Adrenal gland (tissue), 12 donors: ENCODE measurements around the gene SAMD11. TPM values are rescaled to one million over a fixed set of nuclear protein-coding genes. Genes with fewer than 3 reads are reported as not detected.

Experiments used
- DNase-seq, 7 donors: peaks; one replicate each; pipeline ENCODE4 v3.0.0-alpha.2; 2019 to 2020
- H3K27ac ChIP-seq, 5 donors: fragments of 200-600 bp; sonication (generic) in 4 of 5; 1 replicate in 3 of 5; 2 replicates in 2 of 5; pipeline versions ENCODE4 v1.5.1 to v1.8.0; 2016 to 2020; ENCODE audit warnings: mild to moderate bottlenecking in 1 of 5
- H3K27me3 ChIP-seq: fragments of 200-600 bp; 2 replicates; pipeline ENCODE4 v1.8.0; 2021
- H3K36me3 ChIP-seq, 2 donors: fragments of 200-600 bp; replicated peaks in 1 of 2; 1 replicate in 1 of 2; 2 replicates in 1 of 2; pipeline versions ENCODE4 v1.5.1 to v1.8.0; 2018 to 2022
- H3K4me1 ChIP-seq, 2 donors: fragments of 200-600 bp; replicated peaks in 1 of 2; 1 replicate in 1 of 2; 2 replicates in 1 of 2; pipeline versions ENCODE4 v1.5.1 to v1.8.0; 2018 to 2021
- H3K4me3 ChIP-seq, 4 donors: fragments of 200-600 bp; sonication (generic) in 3 of 4; one replicate each; pipeline ENCODE4 v1.5.1; 2016 to 2018
- H3K9me3 ChIP-seq, 3 donors: fragments of 200-600 bp; sonication (generic) in 1 of 3; replicated peaks in 1 of 3; 1 replicate in 2 of 3; 2 replicates in 1 of 3; pipeline versions ENCODE4 v1.5.1 to v1.8.0; 2016 to 2021
- CTCF ChIP-seq, 6 experiments: fragments of 450-650 bp in 4 of 6; fragments of 200-600 bp in 2 of 6; sonication (generic) in 1 of 6; IDR thresholded peaks; 1 replicate in 5 of 6; 2 replicates in 1 of 6; pipeline versions ENCODE4 v1.5.1 to v1.8.0; 2016 to 2021; ENCODE audit warnings: antibody characterized with exemption in 6 of 6, mild to moderate bottlenecking in 2 of 6, moderate library complexity in 1 of 6
- POLR2A ChIP-seq, 2 donors: fragments of 450-650 bp; IDR thresholded peaks; one replicate each; pipeline ENCODE4 v1.6.1; 2017; ENCODE audit warnings: antibody characterized with exemption in 2 of 2, mild to moderate bottlenecking in 2 of 2, moderate library complexity in 1 of 2
- WGBS, 4 donors: extraction: QIAGEN DNeasy Blood & Tissue Kit in 2 of 4; methylation state at CpG; one replicate each; pipeline versions ENCODE4 v1.1.5 to v1.1.7; 2013 to 2017; 5-methylcytosine and 5-hydroxymethylcytosine counted together
- intact Hi-C, 2 donors: fragments of 100-400 bp; cut with DNase I; formaldehyde crosslinking; loops; one replicate each; pipeline versions ENCODE4 v1.14.1 to v1.15.0; 2022 to 2023
- polyA plus RNA-seq, 3 donors: library from polyadenylated mRNA; stranded (reverse); fragments of 200-250 nt in 2 of 3; fragments of 350-450 nt in 1 of 3; fragmentation: Illumina TruSeq in 1 of 3; extraction: RNeasy Lipid Tissue Mini Kit (QIAGEN cat#74804) in 1 of 3; gene quantifications; one replicate each; pipeline ENCODE4 v1.2.3, GENCODE V29; 2013 to 2014
- total RNA-seq, 9 donors: library from RNA; depleted of rRNA in 4 of 9; stranded (reverse); fragments of >200 nt in 4 of 9; fragments of 120-200 nt in 1 of 9; fragmentation: NEBNext Ultra II Directional in 1 of 9; extraction: Animal tissue kit (Norgen Biotek cat#: 25700) in 1 of 9; gene quantifications; one replicate each; pipeline versions ENCODE4 v1.1.0 to v1.2.4, GENCODE V29; 2013 to 2023
- donor health status: healthy with polysubstance abuse.
- donor health status: Bipolar disorder and iron deficiency.
- donor health status: DM: yes; HTN: yes; CAD: no.
- donor health status: DM: no; HTN: no; CAD: no.
- donor health status: DM: no; HTN: no; CAD: no.
- donor health status: DM: yes; HTN: yes; CAD: no.

The SAMD11 gene
- total and polyA plus RNA-seq, 12 donors, result 1.8 to 96.6 (median 16.7) TPM

GRCh38 chr1:980602-981395 is 57.1 kb downstream of the SAMD11 start:
- WGBS, 4 donors, result 62 to 78% (median 75%) methylated on average over 20 to 35 of the region's 35 CpGs
- Histone ChIP-seq H3K36me3 (no peaks in the 10 kb centered on the region), H3K27me3 (peaks cover 31% of the 10 kb centered on the region), H3K27ac (no peak overlapping the region), H3K4me1 (no peaks in the 10 kb centered on the region), H3K9me3 (no peaks in the 10 kb centered on the region), H3K4me3 (no peak overlapping the region)
- DNase-seq, result no peak
- TF ChIP-seq POLR2A (IDR thresholded peaks at IDR 0.05) (no peak), CTCF (IDR thresholded peaks at IDR 0.05) (no peak)
- intact Hi-C loops, result loop anchor here in 1 of 2 donors (10.0 kb wide), 1 partner anchor 314 kb away; no protein-coding TSS in a partner anchor

- H3K4me1 ChIP-seq, result no peaks in the 10 kb centered on the region
- no peak overlapping the region for H3K27ac ChIP-seq
- H3K4me3 ChIP-seq, result no peak overlapping the region
- TF ChIP-seq CTCF (IDR thresholded peaks at IDR 0.05), result no peak
- TF ChIP-seq POLR2A (IDR thresholded peaks at IDR 0.05), result no peak
- H3K9me3 ChIP-seq, result no peaks in the 10 kb centered on the region
- no peaks in the 10 kb centered on the region for H3K36me3 ChIP-seq
- H3K27me3 ChIP-seq, result peaks cover 25% of the 10 kb centered on the region
- DNase-seq, result no peak
- intact Hi-C loops, result loop anchor here in 1 of 2 donors (10.0 kb wide), 1 partner anchor 313 kb away; no protein-coding TSS in a partner anchor
- 62 to 78% (median 74%) methylated on average over 4 to 21 of the region's 21 CpGs for whole genome bisulfite sequencing, 4 donors
These were observed 57.8 kb downstream of the SAMD11 start for GRCh38 chr1:981491-981954.

- DNase-seq, result no peak
- intact Hi-C loops, result loop anchor here in 1 of 2 donors (10.0 kb wide), 1 partner anchor 313 kb away; no protein-coding TSS in a partner anchor
- TF ChIP-seq POLR2A (IDR thresholded peaks at IDR 0.05) (no peak), CTCF (IDR thresholded peaks at IDR 0.05) (no peak)
- peaks cover 25% of the 10 kb centered on the region for H3K27me3 ChIP-seq
- no peaks in the 10 kb centered on the region for H3K4me1 ChIP-seq
- H3K36me3 ChIP-seq, result no peaks in the 10 kb centered on the region
- H3K4me3 ChIP-seq, result no peak within 1 kb of the TSS
- 55 to 66% (median 56%) methylated on average over 5 to 28 of the region's 28 CpGs for WGBS, 4 donors
- no peak within 1 kb of the TSS for H3K27ac ChIP-seq
- no peaks in the 10 kb centered on the region for H3K9me3 ChIP-seq
These were observed 58.3 kb downstream of the SAMD11 start, which contains the start of gene PERM1 for GRCh38 chr1:981955-982558. Gene PERM1 (minus strand): TSS chr1:982093. CDS start chr1:981029, 1,064 bp downstream.

GRCh38 chr1:982765-983436 is 59.2 kb downstream of the SAMD11 start:
- WGBS, 4 donors, result 72 to 80% (median 77%) methylated on average over 12 to 43 of the region's 43 CpGs
- Histone ChIP-seq H3K36me3 (no peaks in the 10 kb centered on the region), H3K27ac (no peak overlapping the region), H3K27me3 (peaks cover 25% of the 10 kb centered on the region), H3K4me1 (no peaks in the 10 kb centered on the region), H3K4me3 (no peak overlapping the region), H3K9me3 (no peaks in the 10 kb centered on the region)
- intact Hi-C loops, result loop anchor here in 1 of 2 donors (10.0 kb wide), 1 partner anchor 312 kb away; no protein-coding TSS in a partner anchor
- no peak for TF ChIP-seq CTCF (IDR thresholded peaks at IDR 0.05)
- TF ChIP-seq POLR2A (IDR thresholded peaks at IDR 0.05), result no peak
- DNase-seq, result no peak
